ENCODE data around the gene CYB561D1. TPM values are rescaled to one million over a fixed set of nuclear protein-coding genes. Genes with fewer than 3 reads are reported as not detected.

CYB561D1 gene
- polyA plus RNA-seq, 1 donor, result 11.1 TPM

GRCh38 chr1:109479901-109480300 lies 14.0 kb upstream of the CYB561D1 start:
- no peak for DNase-seq (ENCODE audit: low read depth)

- no peak for DNase-seq (ENCODE audit: low read depth)
These were observed 12.2 kb upstream of the CYB561D1 start for GRCh38 chr1:109481646-109482045.

- DNase-seq (ENCODE audit: low read depth), result no peak
These were observed 11.7 kb upstream of the CYB561D1 start for GRCh38 chr1:109482242-109482641.

- DNase-seq (ENCODE audit: low read depth), result no peak
These were observed 10.9 kb upstream of the CYB561D1 start for GRCh38 chr1:109482791-109483671.

- DNase-seq (ENCODE audit: low read depth), result peak; percentile 86
These were observed 10.0 kb upstream of the CYB561D1 start, which contains the start of gene ATXN7L2 for GRCh38 chr1:109483672-109484518. ATXN7L2 (plus strand) TSS chr1:109483905; CDS start chr1:109483954, 49 bp downstream.

GRCh38 chr1:109484519-109484975 lies 9.3 kb upstream of the CYB561D1 start:
- DNase-seq (ENCODE audit: low read depth), result no peak

- DNase-seq (ENCODE audit: low read depth), result no peak
These were observed 8.9 kb upstream of the CYB561D1 start for GRCh38 chr1:109485001-109485400.

GRCh38 chr1:109487261-109487660 lies 6.6 kb upstream of the CYB561D1 start:
- DNase-seq (ENCODE audit: low read depth), result no peak

GRCh38 chr1:109488201-109488600 lies 5.7 kb upstream of the CYB561D1 start:
- DNase-seq (ENCODE audit: low read depth), result no peak

GRCh38 chr1:109488696-109489095 lies 5.2 kb upstream of the CYB561D1 start:
- DNase-seq (ENCODE audit: low read depth), result no peak

- DNase-seq (ENCODE audit: low read depth), result peak; percentile 24
These were observed 3.6 kb upstream of the CYB561D1 start for GRCh38 chr1:109490029-109490933.

GRCh38 chr1:109490934-109491302 lies 3.0 kb upstream of the CYB561D1 start:
- no peak for DNase-seq (ENCODE audit: low read depth)

GRCh38 chr1:109491372-109491771 lies 2.5 kb upstream of the CYB561D1 start:
- DNase-seq (ENCODE audit: low read depth), result no peak

- no peak for DNase-seq (ENCODE audit: low read depth)
These were observed 1.1 kb upstream of the CYB561D1 start for GRCh38 chr1:109492779-109493178.

GRCh38 chr1:109493227-109493626 lies 667 bp upstream of the CYB561D1 start:
- DNase-seq (ENCODE audit: low read depth), result no peak

- DNase-seq (ENCODE audit: low read depth), result no peak
These were observed 1.8 kb downstream of the CYB561D1 start for GRCh38 chr1:109495738-109496137.

- no peak for DNase-seq (ENCODE audit: low read depth)
These were observed 3.7 kb downstream of the CYB561D1 start for GRCh38 chr1:109497449-109498160.

- peak; percentile 25 for DNase-seq (ENCODE audit: low read depth)
These were observed 4.4 kb downstream of the CYB561D1 start for GRCh38 chr1:109498161-109498801.

- DNase-seq (ENCODE audit: low read depth), result no peak
These were observed 5.2 kb downstream of the CYB561D1 start for GRCh38 chr1:109499081-109499480.
